ENCODE results near the gene RBMS3. TPM values are rescaled to one million over a fixed set of nuclear protein-coding genes. Genes with fewer than 3 reads are reported as not detected.
"Not testable (repeated sequence)": the region's sequence is repeated elsewhere in the genome, so short reads cannot be mapped to it uniquely, and the experiment has no call there.

Gene RBMS3
- total RNA-seq, 4 donors from 2014 or later = 7.3 to 21.8 (median 12.8) TPM

DNA sequence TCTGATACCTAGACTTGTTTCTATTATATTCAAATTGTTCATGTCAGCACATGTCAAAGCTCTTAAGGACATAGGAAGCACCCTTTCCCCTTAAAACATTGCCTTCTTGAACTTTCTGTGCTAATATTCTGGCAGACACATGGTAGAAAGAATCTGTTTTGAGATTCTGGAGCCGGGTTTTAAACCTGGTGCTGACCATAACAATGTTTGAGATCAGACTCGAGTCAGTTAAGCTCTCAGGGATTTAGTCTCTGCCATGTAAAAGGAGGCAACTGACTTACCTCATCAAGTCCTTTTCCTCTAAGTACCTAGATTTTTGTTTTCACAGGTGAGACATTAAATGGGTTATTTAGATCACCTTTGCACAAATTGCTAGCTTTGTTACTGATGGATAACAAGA, 38.9 kb downstream of the RBMS3 start:
- no peak for DNase-seq (ENCODE audit: low spot score in 2 of 2)
- whole genome bisulfite sequencing, 2 donors = 41 to 50% methylated on average over 2 of the region's 2 CpGs
- TF ChIP-seq, protein P1, sequence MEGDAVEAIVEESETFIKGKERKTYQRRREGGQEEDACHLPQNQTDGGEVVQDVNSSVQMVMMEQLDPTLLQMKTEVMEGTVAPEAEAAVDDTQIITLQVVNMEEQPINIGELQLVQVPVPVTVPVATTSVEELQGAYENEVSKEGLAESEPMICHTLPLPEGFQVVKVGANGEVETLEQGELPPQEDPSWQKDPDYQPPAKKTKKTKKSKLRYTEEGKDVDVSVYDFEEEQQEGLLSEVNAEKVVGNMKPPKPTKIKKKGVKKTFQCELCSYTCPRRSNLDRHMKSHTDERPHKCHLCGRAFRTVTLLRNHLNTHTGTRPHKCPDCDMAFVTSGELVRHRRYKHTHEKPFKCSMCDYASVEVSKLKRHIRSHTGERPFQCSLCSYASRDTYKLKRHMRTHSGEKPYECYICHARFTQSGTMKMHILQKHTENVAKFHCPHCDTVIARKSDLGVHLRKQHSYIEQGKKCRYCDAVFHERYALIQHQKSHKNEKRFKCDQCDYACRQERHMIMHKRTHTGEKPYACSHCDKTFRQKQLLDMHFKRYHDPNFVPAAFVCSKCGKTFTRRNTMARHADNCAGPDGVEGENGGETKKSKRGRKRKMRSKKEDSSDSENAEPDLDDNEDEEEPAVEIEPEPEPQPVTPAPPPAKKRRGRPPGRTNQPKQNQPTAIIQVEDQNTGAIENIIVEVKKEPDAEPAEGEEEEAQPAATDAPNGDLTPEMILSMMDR (IDR thresholded peaks at IDR 0.05) = no peak
- TF ChIP-seq POLR2A (IDR thresholded peaks at IDR 0.05) = no peak
- intact Hi-C loops (cut with DNase I; ENCODE audit: low total_unique reads) = no loop called here
- H3K4me3 ChIP-seq (ENCODE audit: low read depth, poor library complexity, severe bottlenecking) = no peak overlapping the region

DNA sequence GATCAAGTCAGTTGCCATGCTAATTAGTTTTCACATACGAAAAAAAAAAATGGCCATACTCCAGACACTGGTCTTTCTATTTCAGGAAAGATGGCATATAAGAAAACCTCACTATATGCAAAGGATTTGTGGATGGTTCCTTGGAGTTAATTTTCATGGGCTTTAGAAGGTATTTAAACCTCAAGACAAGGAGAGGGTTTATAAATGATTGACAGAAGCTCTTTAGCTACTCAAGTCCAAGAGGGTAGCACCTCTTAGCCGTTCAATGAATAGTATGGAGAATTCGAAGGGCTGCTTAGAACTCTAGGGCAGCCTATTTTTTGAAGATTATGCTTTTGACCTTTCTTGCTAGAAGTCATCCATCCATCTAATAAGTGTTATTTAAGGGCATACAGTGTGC, 41.7 kb downstream of the RBMS3 start:
- no peak overlapping the region for H3K4me3 ChIP-seq (ENCODE audit: low read depth, poor library complexity, severe bottlenecking)
- WGBS, 2 donors = 83 to 89% methylated on average over 3 of the region's 3 CpGs
- DNase-seq (ENCODE audit: low spot score in 2 of 2) = no peak
- intact Hi-C loops (cut with DNase I; ENCODE audit: low total_unique reads) = no loop called here
- no peak for TF ChIP-seq POLR2A (IDR thresholded peaks at IDR 0.05)
- TF ChIP-seq, protein P1 (IDR thresholded peaks at IDR 0.05) = no peak

- WGBS, 2 donors = 38 to 43% methylated on average over 5 of the region's 5 CpGs
- TF ChIP-seq, protein P1 (IDR thresholded peaks at IDR 0.05) = no peak
- TF ChIP-seq POLR2A (IDR thresholded peaks at IDR 0.05) = no peak
- intact Hi-C loops (cut with DNase I; ENCODE audit: low total_unique reads) = no loop called here
- DNase-seq (ENCODE audit: low spot score in 2 of 2) = peak; percentile 26 to 85
- no peak overlapping the region for H3K4me3 ChIP-seq (ENCODE audit: low read depth, poor library complexity, severe bottlenecking)
Measured at GRCh38 chr3:29324180-29324651, 43.3 kb downstream of the RBMS3 start.

DNA sequence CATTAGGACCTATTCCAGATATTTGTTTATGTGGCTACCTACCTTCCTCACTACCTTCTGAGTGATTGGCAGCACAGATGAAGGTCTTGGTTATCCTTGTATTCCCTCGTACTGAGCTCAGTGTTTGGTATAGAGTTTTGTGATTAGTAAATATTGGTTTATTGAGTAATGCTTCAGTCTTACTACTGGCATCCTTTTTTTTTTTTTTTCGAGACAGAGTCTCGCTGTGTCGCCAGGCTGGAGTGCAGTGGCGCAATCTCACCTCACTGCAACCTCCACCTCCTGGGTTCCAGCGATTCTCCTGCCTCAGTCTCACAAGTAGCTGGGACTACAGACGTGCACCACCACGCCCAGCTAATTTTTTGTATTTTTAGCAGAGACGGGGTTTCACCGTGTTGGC, 45.7 kb downstream of the RBMS3 start:
- H3K4me3 ChIP-seq (ENCODE audit: low read depth, poor library complexity, severe bottlenecking); DNase-seq (ENCODE audit: low spot score in 2 of 2); intact Hi-C loops (cut with DNase I; ENCODE audit: low total_unique reads): not testable (repeated sequence)
- 94 to 95% methylated on average over 10 of the region's 10 CpGs for WGBS, 2 donors

- WGBS, 2 donors = 81 to 89% methylated on average over 4 of the region's 4 CpGs
- intact Hi-C loops (cut with DNase I; ENCODE audit: low total_unique reads) = no loop called here
Measured at GRCh38 chr3:29329986-29330890, 49.4 kb downstream of the RBMS3 start.

GRCh38 chr3:29331035-29331434, 50.2 kb downstream of the RBMS3 start:
- no peak overlapping the region for H3K4me3 ChIP-seq (ENCODE audit: low read depth, poor library complexity, severe bottlenecking)
- 70 to 72% methylated on average over 4 of the region's 4 CpGs for WGBS, 2 donors
- intact Hi-C loops (cut with DNase I; ENCODE audit: low total_unique reads) = no loop called here
- TF ChIP-seq, protein P1 (IDR thresholded peaks at IDR 0.05) = no peak
- no peak for TF ChIP-seq POLR2A (IDR thresholded peaks at IDR 0.05)
- no peak for DNase-seq (ENCODE audit: low spot score in 2 of 2)

More at GRCh38 chr3:29329986-29330890, 49.4 kb downstream of the RBMS3 start:
- TF ChIP-seq POLR2A (IDR thresholded peaks at IDR 0.05) = no peak
- TF ChIP-seq, protein P1 (IDR thresholded peaks at IDR 0.05) = no peak
- no peak for DNase-seq (ENCODE audit: low spot score in 2 of 2)
- H3K4me3 ChIP-seq (ENCODE audit: low read depth, poor library complexity, severe bottlenecking) = no peak overlapping the region
